ENCODE data around the gene ZC3H18.

The ZC3H18 gene

DNA sequence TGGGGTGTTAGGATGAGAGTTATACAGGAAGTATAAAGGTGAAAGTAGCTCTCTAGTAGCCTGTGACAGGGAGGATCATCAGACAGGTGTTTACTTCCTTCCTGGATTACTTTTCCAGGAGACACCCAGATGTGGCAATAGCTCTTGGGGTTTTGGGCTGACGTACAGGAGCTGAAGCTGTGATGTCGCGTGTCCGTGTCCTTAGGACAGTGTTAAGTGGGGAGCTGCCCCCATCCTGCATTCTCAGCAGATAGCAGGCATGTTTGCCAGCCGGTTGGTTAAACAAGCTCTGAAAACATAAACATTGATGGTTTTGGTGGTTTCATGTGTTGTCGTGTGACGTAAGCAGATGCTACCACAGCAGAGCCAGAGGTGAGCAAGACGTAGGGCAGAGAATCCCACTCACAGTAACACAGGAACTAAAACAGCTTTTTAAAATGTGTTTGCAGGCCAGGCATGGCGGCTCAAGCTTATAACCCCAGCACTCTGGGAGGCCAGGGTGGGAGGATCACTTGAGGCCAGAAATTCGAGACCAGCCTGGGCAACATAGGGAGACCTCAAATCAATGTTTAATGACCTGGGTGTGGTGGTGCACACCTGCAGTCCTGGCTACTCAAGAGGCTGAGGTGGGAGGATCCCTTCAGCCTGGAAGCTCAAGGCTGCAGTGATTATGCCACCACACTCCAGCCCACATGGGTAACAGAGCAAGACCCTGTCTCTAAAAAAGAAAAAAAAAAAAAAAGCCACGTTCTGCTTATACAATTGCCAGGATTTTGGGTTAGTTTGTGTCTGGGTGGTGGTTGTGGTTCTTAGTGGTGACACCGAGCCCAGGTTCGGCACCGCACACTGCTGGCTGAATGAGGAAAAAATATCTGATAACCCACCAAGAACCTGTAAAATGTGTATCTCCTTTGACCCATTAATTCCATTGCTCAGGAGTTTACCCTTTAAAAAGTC, 49.9 kb downstream of the ZC3H18 start:
- Histone ChIP-seq H3K4me3 (ENCODE audit: low read depth in 1 of 2, low read length in 1 of 2) (no peak overlapping the region), H3K27ac (peak overlapping the region; percentile 18), H3K27me3 (no peaks in the 10 kb centered on the region), H3K9me3 (no peaks in the 10 kb centered on the region), H3K36me3 (peaks cover 77% of the 10 kb centered on the region), H3K4me1 (ENCODE audit: control insufficient read depth in 1 of 2, insufficient read depth in 1 of 2, low read depth in 1 of 2, low read length in 1 of 2) (peaks cover 0 to 2% of the 10 kb centered on the region in 2 experiments)
- no peak for TF ChIP-seq CTCF (IDR thresholded peaks at IDR 0.05)

GRCh38 chr16:88622125-88622524, 51.9 kb downstream of the ZC3H18 start:
- no peak for TF ChIP-seq CTCF (IDR thresholded peaks at IDR 0.05)
- Histone ChIP-seq H3K27me3 (no peaks in the 10 kb centered on the region), H3K4me1 (ENCODE audit: control insufficient read depth in 1 of 2, insufficient read depth in 1 of 2, low read depth in 1 of 2, low read length in 1 of 2) (peaks cover 0 to 2% of the 10 kb centered on the region in 2 experiments), H3K9me3 (no peaks in the 10 kb centered on the region), H3K4me3 (ENCODE audit: low read depth in 1 of 2, low read length in 1 of 2) (no peak overlapping the region), H3K36me3 (peaks cover 76% of the 10 kb centered on the region), H3K27ac (no peak overlapping the region)

DNA sequence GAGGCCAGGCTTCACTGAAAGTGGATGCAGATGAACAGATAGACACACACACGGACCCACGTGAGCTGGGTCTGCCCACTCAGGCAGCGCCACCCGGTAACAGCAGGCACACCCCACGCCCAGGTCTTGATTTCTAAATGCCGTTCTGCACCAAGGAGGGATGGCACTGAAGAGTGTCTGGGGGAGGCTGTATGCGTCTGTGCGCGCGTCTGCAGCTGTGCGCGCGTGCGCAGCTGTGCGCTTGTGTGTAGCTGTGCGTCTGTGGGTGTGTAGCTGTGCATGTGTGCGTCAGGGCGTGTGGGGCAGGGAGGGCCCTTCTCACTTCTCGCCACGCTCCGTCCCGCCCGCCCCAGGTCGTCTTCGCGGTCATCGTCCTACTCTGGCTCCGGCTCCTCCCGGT, 52.7 kb downstream of the ZC3H18 start:
- Histone ChIP-seq H3K36me3 (peaks cover 76% of the 10 kb centered on the region), H3K9me3 (no peaks in the 10 kb centered on the region), H3K27me3 (no peaks in the 10 kb centered on the region), H3K27ac (no peak overlapping the region), H3K4me3 (ENCODE audit: low read depth in 1 of 2, low read length in 1 of 2) (no peak overlapping the region), H3K4me1 (ENCODE audit: control insufficient read depth in 1 of 2, insufficient read depth in 1 of 2, low read depth in 1 of 2, low read length in 1 of 2) (peaks cover 0 to 2% of the 10 kb centered on the region in 2 experiments)
- TF ChIP-seq CTCF (IDR thresholded peaks at IDR 0.05), result no peak

GRCh38 chr16:88623858-88624257, 53.7 kb downstream of the ZC3H18 start:
- Histone ChIP-seq H3K36me3 (peaks cover 80% of the 10 kb centered on the region), H3K27ac (no peak overlapping the region)

DNA sequence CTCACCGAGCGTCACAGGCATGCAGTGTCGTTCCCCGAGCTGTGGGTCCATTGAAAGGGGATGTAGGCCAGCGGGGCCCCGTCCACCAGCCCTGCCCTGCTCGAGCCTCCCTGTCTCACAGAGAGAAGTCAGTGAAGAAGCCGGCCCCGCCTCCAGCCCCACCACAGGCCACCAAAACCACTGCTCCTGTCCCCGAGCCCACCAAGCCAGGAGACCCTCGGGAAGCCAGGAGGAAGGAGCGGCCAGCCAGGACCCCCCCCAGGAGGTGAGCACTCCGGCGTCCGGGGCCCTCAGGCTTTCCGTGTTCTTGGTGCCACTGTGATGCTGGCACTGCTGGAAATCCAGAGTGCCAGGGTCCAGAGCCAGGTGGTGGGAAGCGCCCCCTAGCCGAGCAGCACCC, 54.3 kb downstream of the ZC3H18 start:
- Histone ChIP-seq H3K4me3 (ENCODE audit: low read depth in 1 of 2, low read length in 1 of 2) (no peak overlapping the region), H3K9me3 (no peaks in the 10 kb centered on the region), H3K27ac (no peak overlapping the region), H3K4me1 (ENCODE audit: control insufficient read depth in 1 of 2, insufficient read depth in 1 of 2, low read depth in 1 of 2, low read length in 1 of 2) (peaks cover 0 to 2% of the 10 kb centered on the region in 2 experiments), H3K36me3 (peaks cover 79% of the 10 kb centered on the region), H3K27me3 (no peaks in the 10 kb centered on the region)
- TF ChIP-seq CTCF (IDR thresholded peaks at IDR 0.05), result no peak

More at GRCh38 chr16:88623858-88624257, 53.7 kb downstream of the ZC3H18 start:
- H3K4me3 ChIP-seq (ENCODE audit: low read depth in 1 of 2, low read length in 1 of 2), result no peak overlapping the region
- TF ChIP-seq CTCF (IDR thresholded peaks at IDR 0.05), result no peak
- H3K9me3 ChIP-seq, result no peaks in the 10 kb centered on the region
- H3K27me3 ChIP-seq, result no peaks in the 10 kb centered on the region
- H3K4me1 ChIP-seq (ENCODE audit: control insufficient read depth in 1 of 2, insufficient read depth in 1 of 2, low read depth in 1 of 2, low read length in 1 of 2), result peaks cover 0 to 2% of the 10 kb centered on the region in 2 experiments
